Hepatocyte (in vitro differentiated cells): ENCODE measurements around the gene ATG3. TPM values are rescaled to one million over a fixed set of nuclear protein-coding genes. Genes with fewer than 3 reads are reported as not detected.
A peak's percentile ranks its signal among the peaks of the same experiment; 100 is the strongest.
"Not testable (repeated sequence)": the region's sequence is repeated elsewhere in the genome, so short reads cannot be mapped to it uniquely, and the experiment has no call there.

ENCODE experiments used
- DNase-seq: peaks from one replicate; pipeline ENCODE4 v3.0.0-alpha.2; 2016; ENCODE audit warnings: low spot score
- H2AFZ ChIP-seq: fragments of 200-600 bp; sonication (generic); 2 replicates; pipeline ENCODE4 v1.6.0; 2016; ENCODE audit warnings: antibody characterized with exemption, mild to moderate bottlenecking
- H3K27ac ChIP-seq: fragments of 200-600 bp; sonication (generic); 2 replicates; pipeline ENCODE4 v1.5.1; 2016; ENCODE audit warnings: mild to moderate bottlenecking
- H3K27me3 ChIP-seq: fragments of 200-600 bp; sonication (generic); 2 replicates; pipeline ENCODE4 v1.6.1; 2016
- H3K36me3 ChIP-seq: fragments of 200-600 bp; sonication (generic); replicated peaks from 2 replicates; pipeline ENCODE4 v1.5.1; 2016; ENCODE audit warnings: low read depth; ENCODE audit not compliant: insufficient read depth
- H3K4me1 ChIP-seq: fragments of 200-600 bp; sonication (generic); 2 replicates; pipeline ENCODE4 v1.5.1; 2016; ENCODE audit warnings: mild to moderate bottlenecking, moderate library complexity; ENCODE audit not compliant: insufficient read depth
- H3K4me2 ChIP-seq: fragments of 200-600 bp; sonication (generic); 2 replicates; pipeline ENCODE4 v1.6.0; 2016
- H3K4me3 ChIP-seq: fragments of 200-600 bp; sonication (generic); 2 replicates; pipeline ENCODE4 v1.5.1; 2016; ENCODE audit warnings: mild to moderate bottlenecking
- H3K79me2 ChIP-seq: fragments of 200-600 bp; sonication (generic); 2 replicates; pipeline ENCODE4 v1.6.0; 2017; ENCODE audit warnings: mild to moderate bottlenecking
- H3K9me2 ChIP-seq: fragments of 200-600 bp; sonication (generic); replicated peaks from 2 replicates; pipeline ENCODE4 v1.6.0; 2017; ENCODE audit warnings: mild to moderate bottlenecking; ENCODE audit not compliant: insufficient read depth
- H3K9me3 ChIP-seq: fragments of 200-600 bp; sonication (generic); 2 replicates; pipeline ENCODE4 v1.5.1; 2016; ENCODE audit warnings: low read depth, mild to moderate bottlenecking
- H4K20me1 ChIP-seq: fragments of 200-600 bp; sonication (generic); 2 replicates; pipeline ENCODE4 v1.6.0; 2016; ENCODE audit warnings: mild to moderate bottlenecking; ENCODE audit not compliant: insufficient read depth, poor library complexity, severe bottlenecking
- EZH2 ChIP-seq: fragments of 200-600 bp; sonication (generic); IDR thresholded peaks from 2 replicates; pipeline ENCODE4 v1.6.1; 2016; ENCODE audit warnings: antibody characterized with exemption, mild to moderate bottlenecking, borderline replicate concordance
- EZH2phosphoT487 ChIP-seq: fragments of 200-600 bp; sonication (generic); IDR thresholded peaks from one replicate; pipeline ENCODE4 v1.6.1; 2018; ENCODE audit warnings: antibody characterized with exemption, mild to moderate bottlenecking, low read depth, moderate library complexity; ENCODE audit not compliant: unreplicated experiment, severe bottlenecking
- WGBS: methylation state at CpG from one replicate; pipeline ENCODE4 v1.1.6; 2016; ENCODE audit warnings: low lambda C conversion rate; ENCODE audit errors: missing lambda C conversion rate; 5-methylcytosine and 5-hydroxymethylcytosine counted together
- polyA plus RNA-seq: library from polyadenylated mRNA; unstranded; fragments of >200 nt; fragmentation: Nextera tagmentation; extraction: Ambion mirVana; gene quantifications from 2 replicates; pipeline ENCODE4 v1.2.1, GENCODE V29; 2016
- total RNA-seq: library from RNA; depleted of rRNA; stranded (reverse); fragments of >200 nt; gene quantifications from 2 replicates; pipeline ENCODE4 v1.2.3, GENCODE V29; 2014
- TF ChIP-seq, protein P1 (sequence below): fragments of 200-600 bp; sonication (generic); IDR thresholded peaks from 2 replicates; pipeline ENCODE4 v1.5.1; 2016; ENCODE audit warnings: antibody characterized with exemption, mild to moderate bottlenecking; ENCODE audit not compliant: poor library complexity

ATG3 gene
- total and polyA plus RNA-seq, 2 experiments from 2014 or later: 33.7 to 62.5 TPM

DNA sequence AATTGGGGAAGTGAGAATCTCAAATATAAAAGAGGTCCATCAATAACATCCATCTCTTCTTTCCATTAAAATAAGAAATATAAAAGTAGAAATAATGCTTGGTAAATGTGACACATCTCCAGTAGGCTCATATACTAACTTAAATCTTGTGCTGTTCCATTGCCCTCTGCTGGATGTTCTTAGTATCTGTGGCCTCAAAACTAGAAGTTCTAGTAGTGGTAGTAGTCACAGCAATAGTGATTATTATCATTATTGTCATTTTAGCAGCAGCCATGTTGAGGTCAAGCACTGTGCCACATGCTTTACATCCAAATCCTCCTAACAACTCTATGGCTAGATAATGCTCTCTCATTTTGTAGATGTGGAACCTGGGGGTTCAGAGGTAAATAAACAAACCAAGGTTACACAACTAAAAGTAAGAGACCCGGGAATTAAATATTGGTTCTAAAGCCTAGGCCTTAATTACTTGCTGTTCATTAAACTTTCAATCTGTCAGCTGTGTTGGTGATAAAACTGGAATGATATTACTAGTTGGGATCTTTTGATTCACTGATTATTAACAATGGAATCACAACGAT is 42.2 kb downstream of the ATG3 start:
- no peak overlapping the region for H3K27ac ChIP-seq
- DNase-seq: peak; percentile 77
- H3K79me2 ChIP-seq: no peaks in the 10 kb centered on the region
- no peaks in the 10 kb centered on the region for H3K4me1 ChIP-seq
- no peaks in the 10 kb centered on the region for H3K36me3 ChIP-seq
- H3K4me3 ChIP-seq: no peak overlapping the region
- H2AFZ ChIP-seq: no peak overlapping the region
- no peaks in the 10 kb centered on the region for H3K9me3 ChIP-seq
- 66% methylated on average over 2 of the region's 2 CpGs for WGBS
- no peak overlapping the region for H3K4me2 ChIP-seq
- no peak for TF ChIP-seq EZH2phosphoT487
- TF ChIP-seq, protein P1, sequence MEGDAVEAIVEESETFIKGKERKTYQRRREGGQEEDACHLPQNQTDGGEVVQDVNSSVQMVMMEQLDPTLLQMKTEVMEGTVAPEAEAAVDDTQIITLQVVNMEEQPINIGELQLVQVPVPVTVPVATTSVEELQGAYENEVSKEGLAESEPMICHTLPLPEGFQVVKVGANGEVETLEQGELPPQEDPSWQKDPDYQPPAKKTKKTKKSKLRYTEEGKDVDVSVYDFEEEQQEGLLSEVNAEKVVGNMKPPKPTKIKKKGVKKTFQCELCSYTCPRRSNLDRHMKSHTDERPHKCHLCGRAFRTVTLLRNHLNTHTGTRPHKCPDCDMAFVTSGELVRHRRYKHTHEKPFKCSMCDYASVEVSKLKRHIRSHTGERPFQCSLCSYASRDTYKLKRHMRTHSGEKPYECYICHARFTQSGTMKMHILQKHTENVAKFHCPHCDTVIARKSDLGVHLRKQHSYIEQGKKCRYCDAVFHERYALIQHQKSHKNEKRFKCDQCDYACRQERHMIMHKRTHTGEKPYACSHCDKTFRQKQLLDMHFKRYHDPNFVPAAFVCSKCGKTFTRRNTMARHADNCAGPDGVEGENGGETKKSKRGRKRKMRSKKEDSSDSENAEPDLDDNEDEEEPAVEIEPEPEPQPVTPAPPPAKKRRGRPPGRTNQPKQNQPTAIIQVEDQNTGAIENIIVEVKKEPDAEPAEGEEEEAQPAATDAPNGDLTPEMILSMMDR: peak; percentile 80
- no peaks in the 10 kb centered on the region for H4K20me1 ChIP-seq
- no peaks in the 10 kb centered on the region for H3K27me3 ChIP-seq
- H3K9me2 ChIP-seq: no peaks in the 10 kb centered on the region

DNA sequence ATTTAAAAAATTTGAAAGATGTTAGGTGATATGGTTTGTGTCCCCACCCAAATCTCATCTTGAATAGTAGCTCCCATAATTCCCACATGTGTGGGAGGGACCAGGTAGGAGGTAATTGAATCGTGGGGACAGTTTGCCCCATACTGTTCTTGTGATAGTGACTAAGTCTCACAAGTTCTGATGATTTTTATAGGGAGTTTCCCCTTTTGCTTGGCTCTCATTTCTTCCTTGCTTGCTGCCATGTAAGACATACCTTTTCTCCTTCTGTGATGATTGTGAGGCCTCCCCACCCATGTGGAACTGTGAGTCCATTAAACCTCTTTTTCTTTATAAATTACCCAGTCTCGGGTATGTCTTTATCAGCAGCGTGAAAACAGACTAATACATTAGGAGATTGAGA is 42.8 kb downstream of the ATG3 start:
- H3K9me2 ChIP-seq, H3K4me3 ChIP-seq, H3K9me3 ChIP-seq, DNase-seq, H3K27ac ChIP-seq, H3K79me2 ChIP-seq, H3K4me1 ChIP-seq, H3K36me3 ChIP-seq, H2AFZ ChIP-seq, H3K27me3 ChIP-seq, H3K4me2 ChIP-seq, H4K20me1 ChIP-seq: not testable (repeated sequence)
- 73% methylated on average over 3 of the region's 3 CpGs for WGBS

DNA sequence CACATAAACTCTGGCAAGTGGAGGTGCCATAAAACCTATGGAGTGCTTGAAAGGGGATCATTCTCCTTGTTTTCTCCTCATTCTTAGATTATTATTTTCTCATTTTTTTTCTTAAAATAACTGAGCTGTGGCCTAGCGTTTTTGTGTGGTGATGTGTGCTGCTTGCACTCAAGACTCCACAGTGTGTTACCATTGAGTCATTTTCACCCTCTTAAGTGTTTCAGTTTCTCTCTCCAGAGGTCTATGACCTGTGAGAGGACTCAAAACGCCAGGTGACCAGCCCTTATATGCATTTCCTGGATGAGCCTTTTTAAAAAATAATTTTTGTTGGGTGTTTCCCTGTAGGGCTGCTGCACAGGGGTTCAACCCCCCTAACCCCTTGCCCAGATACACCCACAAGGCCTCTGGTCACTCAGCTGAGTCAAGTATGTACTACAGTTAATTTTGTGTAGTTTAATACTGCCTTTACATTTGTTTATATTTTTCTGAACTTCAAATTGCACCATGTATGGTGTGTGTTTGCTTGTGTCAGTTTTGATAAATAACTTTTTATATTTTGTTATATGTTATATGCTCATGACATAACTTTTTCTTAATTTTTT is 47.1 kb downstream of the ATG3 start:
- WGBS: 64% methylated on average over 2 of the region's 2 CpGs
- H3K4me1 ChIP-seq: no peaks in the 10 kb centered on the region
- H3K4me2 ChIP-seq: no peak overlapping the region
- H3K27ac ChIP-seq: no peak overlapping the region
- H3K79me2 ChIP-seq: no peaks in the 10 kb centered on the region
- TF ChIP-seq EZH2: no peak
- TF ChIP-seq EZH2phosphoT487: no peak
- TF ChIP-seq, protein P1: no peak
- no peaks in the 10 kb centered on the region for H3K27me3 ChIP-seq
- no peaks in the 10 kb centered on the region for H4K20me1 ChIP-seq
- no peaks in the 10 kb centered on the region for H3K36me3 ChIP-seq
- H3K9me3 ChIP-seq: no peaks in the 10 kb centered on the region
- H3K4me3 ChIP-seq: no peak overlapping the region
- no peaks in the 10 kb centered on the region for H3K9me2 ChIP-seq
- no peak overlapping the region for H2AFZ ChIP-seq
- no peak for DNase-seq

DNA sequence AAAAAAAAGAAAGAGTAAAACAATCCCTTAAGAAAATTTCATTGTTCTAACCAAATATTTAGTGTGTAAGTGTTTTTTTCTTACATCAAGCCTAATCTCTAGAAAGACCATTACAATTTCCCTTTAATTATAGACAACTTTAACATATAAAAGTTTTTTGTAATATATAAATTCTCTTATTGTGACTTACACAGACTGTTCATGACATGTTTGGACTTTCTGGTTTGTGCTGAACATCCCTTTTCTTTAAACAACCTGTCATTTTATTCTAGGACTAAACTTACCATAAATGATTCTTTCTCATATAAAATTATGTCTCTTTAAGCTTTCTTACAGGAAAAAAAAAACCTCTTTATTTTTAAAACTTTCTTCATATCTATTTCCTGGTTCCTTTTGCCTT is 49.4 kb downstream of the ATG3 start:
- no peak overlapping the region for H2AFZ ChIP-seq
- H3K36me3 ChIP-seq: no peaks in the 10 kb centered on the region
- no peaks in the 10 kb centered on the region for H3K9me3 ChIP-seq
- H3K27me3 ChIP-seq: no peaks in the 10 kb centered on the region
- no peak overlapping the region for H3K4me2 ChIP-seq
- TF ChIP-seq EZH2phosphoT487 (no peak), EZH2 (no peak)
- TF ChIP-seq, protein P1: no peak
- no peaks in the 10 kb centered on the region for H3K9me2 ChIP-seq
- no peak for DNase-seq
- no peak overlapping the region for H3K27ac ChIP-seq
- H4K20me1 ChIP-seq: no peaks in the 10 kb centered on the region
- no peaks in the 10 kb centered on the region for H3K79me2 ChIP-seq
- H3K4me3 ChIP-seq: no peak overlapping the region
- H3K4me1 ChIP-seq: no peaks in the 10 kb centered on the region
